GM20431 (cell line): Measurements from ENCODE around the gene YIF1A.

ENCODE experiments used
- in situ Hi-C: fragments of 300-500 bp; cut with MseI, MboI; formaldehyde crosslinking; loops from one replicate; pipeline ENCODE4 v1.15.0; 2020; ENCODE audit warnings: low sequenced_read_pairs; ENCODE audit not compliant: unreplicated experiment

The YIF1A gene

GRCh38 chr11:66275396-66275795 lies 13.5 kb downstream of the YIF1A start:
- in situ Hi-C loops: no loop called here

- in situ Hi-C loops: no loop called here
Measured at GRCh38 chr11:66274219-66274618, 14.7 kb downstream of the YIF1A start.

- in situ Hi-C loops: no loop called here
Measured at GRCh38 chr11:66272596-66272995, 16.3 kb downstream of the YIF1A start.

- in situ Hi-C loops: no loop called here
Measured at GRCh38 chr11:66271816-66272215, 17.1 kb downstream of the YIF1A start.

GRCh38 chr11:66268952-66269905 lies 19.7 kb downstream of the YIF1A start:
- in situ Hi-C loops: no loop called here

GRCh38 chr11:66268244-66268951 lies 20.5 kb downstream of the YIF1A start, which contains the start of gene RAB1B:
TSS of gene RAB1B (plus strand) at chr11:66268639. CDS start at chr11:66268680, 41 bp downstream.
- in situ Hi-C loops: no loop called here

GRCh38 chr11:66267379-66268243 lies 21.3 kb downstream of the YIF1A start:
- in situ Hi-C loops: no loop called here

- in situ Hi-C loops: no loop called here
Measured at GRCh38 chr11:66267039-66267378, 21.9 kb downstream of the YIF1A start.

GRCh38 chr11:66266378-66267038 lies 22.4 kb downstream of the YIF1A start:
- in situ Hi-C loops: no loop called here

GRCh38 chr11:66265531-66266377 lies 23.2 kb downstream of the YIF1A start:
- in situ Hi-C loops: no loop called here

- in situ Hi-C loops: no loop called here
Measured at GRCh38 chr11:66264914-66265313, 24.0 kb downstream of the YIF1A start.

- in situ Hi-C loops: no loop called here
Measured at GRCh38 chr11:66264383-66264782, 24.6 kb downstream of the YIF1A start.

- in situ Hi-C loops: no loop called here
Measured at GRCh38 chr11:66263785-66264184, 25.2 kb downstream of the YIF1A start.

GRCh38 chr11:66263231-66263630 lies 25.7 kb downstream of the YIF1A start:
- in situ Hi-C loops: no loop called here

GRCh38 chr11:66262696-66263095 lies 26.2 kb downstream of the YIF1A start:
- in situ Hi-C loops: no loop called here

GRCh38 chr11:66262191-66262590 lies 26.8 kb downstream of the YIF1A start:
- in situ Hi-C loops: no loop called here

GRCh38 chr11:66261578-66261977 lies 27.4 kb downstream of the YIF1A start:
- in situ Hi-C loops: no loop called here

- in situ Hi-C loops: no loop called here
Measured at GRCh38 chr11:66259956-66260355, 29.0 kb downstream of the YIF1A start.

- in situ Hi-C loops: no loop called here
Measured at GRCh38 chr11:66259225-66259624, 29.7 kb downstream of the YIF1A start.
